T-helper 2 cell treated with Interferon-gamma antibody and Interleukin-4, amounts not matched to agents 5 μg/mL and 100 μg/mL, for 36 hours (primary cell): ENCODE data around the gene PAPLN.

ENCODE experiments used
- DNase-seq: peaks from one replicate; pipeline ENCODE4 v3.0.0; 2021; ENCODE audit warnings: low spot score
- H3K27ac Mint-ChIP-seq: one replicate; pipeline ENCODE4 v1.8.0; 2021; ENCODE audit warnings: mild to moderate bottlenecking, mixed read lengths
- H3K27me3 Mint-ChIP-seq: one replicate; pipeline ENCODE4 v1.8.0; 2021; ENCODE audit warnings: low read depth, mixed read lengths
- H3K36me3 Mint-ChIP-seq: one replicate; pipeline ENCODE4 v1.8.0; 2021; ENCODE audit warnings: low read depth, mixed read lengths
- H3K4me1 Mint-ChIP-seq: one replicate; pipeline ENCODE4 v1.8.0; 2021; ENCODE audit warnings: low read depth, mixed read lengths
- H3K4me3 Mint-ChIP-seq: one replicate; pipeline ENCODE4 v1.8.0; 2022; ENCODE audit warnings: mild to moderate bottlenecking, moderate library complexity, mixed read lengths
- H3K9me3 Mint-ChIP-seq: one replicate; pipeline ENCODE4 v1.8.0; 2021; ENCODE audit warnings: mixed read lengths

Gene PAPLN

DNA sequence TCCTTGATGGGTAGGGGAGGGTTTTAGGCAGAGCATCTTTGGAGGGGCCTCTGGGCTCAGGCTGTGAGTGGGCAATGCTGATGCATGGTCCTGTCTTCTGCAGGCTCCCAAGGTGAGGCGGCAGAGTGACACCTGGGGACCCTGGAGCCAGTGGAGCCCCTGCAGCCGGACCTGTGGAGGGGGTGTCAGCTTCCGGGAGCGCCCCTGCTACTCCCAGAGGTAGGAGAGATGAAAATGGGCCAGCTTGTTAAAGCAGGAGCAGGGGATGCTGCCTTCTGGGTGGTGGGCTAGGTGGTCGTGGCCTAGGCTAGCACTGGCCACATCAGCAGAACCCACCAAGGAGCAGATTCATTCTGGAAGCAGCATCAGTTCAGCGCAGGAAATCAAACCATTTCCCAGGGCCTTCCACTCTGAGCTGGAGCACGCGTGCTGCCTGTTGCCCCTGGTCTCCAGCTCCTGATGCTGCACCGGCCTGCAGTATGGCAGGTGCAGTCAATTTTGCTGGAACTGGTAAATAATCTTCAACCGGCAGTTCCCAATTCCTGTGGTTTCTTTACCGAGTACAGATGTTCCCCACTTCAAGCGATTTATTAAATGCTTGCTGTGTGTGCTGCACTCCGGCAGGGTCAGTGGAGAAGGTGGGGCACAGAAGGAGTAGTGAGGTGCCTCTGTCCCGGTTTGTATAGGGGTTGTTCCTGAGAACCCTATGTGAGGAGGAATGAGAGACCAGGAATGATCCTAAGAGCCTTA, 7.4 kb downstream of the PAPLN start:
- peaks cover 25% of the 10 kb centered on the region for H3K4me1 Mint-ChIP-seq
- H3K27me3 Mint-ChIP-seq, result peaks cover 52% of the 10 kb centered on the region
- DNase-seq, result no peak
- H3K27ac Mint-ChIP-seq, result no peak overlapping the region
- H3K4me3 Mint-ChIP-seq, result peak overlapping the region; percentile 40
- H3K9me3 Mint-ChIP-seq, result no peaks in the 10 kb centered on the region
- no peaks in the 10 kb centered on the region for H3K36me3 Mint-ChIP-seq

- no peaks in the 10 kb centered on the region for H3K36me3 Mint-ChIP-seq
- no peak overlapping the region for H3K27ac Mint-ChIP-seq
- DNase-seq, result peak; percentile 45
- H3K4me1 Mint-ChIP-seq, result peaks cover 25% of the 10 kb centered on the region
- peak overlapping the region; percentile 81 for H3K4me3 Mint-ChIP-seq
- H3K27me3 Mint-ChIP-seq, result peaks cover 45% of the 10 kb centered on the region
- no peaks in the 10 kb centered on the region for H3K9me3 Mint-ChIP-seq
Observed at GRCh38 chr14:73245480-73246325, 8.4 kb downstream of the PAPLN start.

- no peak for DNase-seq
- Mint-ChIP-seq H3K9me3 (no peaks in the 10 kb centered on the region), H3K4me1 (peaks cover 25% of the 10 kb centered on the region), H3K27ac (no peak overlapping the region), H3K4me3 (peak overlapping the region; percentile 81), H3K36me3 (no peaks in the 10 kb centered on the region), H3K27me3 (peaks cover 36% of the 10 kb centered on the region)
Observed at GRCh38 chr14:73246387-73247150, 9.3 kb downstream of the PAPLN start.

GRCh38 chr14:73248108-73248868, 11.0 kb downstream of the PAPLN start:
- Mint-ChIP-seq H3K36me3 (no peaks in the 10 kb centered on the region), H3K27ac (peak overlapping the region; percentile 21), H3K9me3 (no peaks in the 10 kb centered on the region), H3K27me3 (peaks cover 23% of the 10 kb centered on the region), H3K4me3 (no peak overlapping the region), H3K4me1 (peaks cover 21% of the 10 kb centered on the region)
- DNase-seq, result no peak

GRCh38 chr14:73249108-73249507, 11.8 kb downstream of the PAPLN start:
- Mint-ChIP-seq H3K27ac (no peak overlapping the region), H3K36me3 (no peaks in the 10 kb centered on the region), H3K4me1 (peaks cover 20% of the 10 kb centered on the region), H3K27me3 (peaks cover 16% of the 10 kb centered on the region), H3K9me3 (no peaks in the 10 kb centered on the region), H3K4me3 (no peak overlapping the region)
- DNase-seq, result no peak

DNA sequence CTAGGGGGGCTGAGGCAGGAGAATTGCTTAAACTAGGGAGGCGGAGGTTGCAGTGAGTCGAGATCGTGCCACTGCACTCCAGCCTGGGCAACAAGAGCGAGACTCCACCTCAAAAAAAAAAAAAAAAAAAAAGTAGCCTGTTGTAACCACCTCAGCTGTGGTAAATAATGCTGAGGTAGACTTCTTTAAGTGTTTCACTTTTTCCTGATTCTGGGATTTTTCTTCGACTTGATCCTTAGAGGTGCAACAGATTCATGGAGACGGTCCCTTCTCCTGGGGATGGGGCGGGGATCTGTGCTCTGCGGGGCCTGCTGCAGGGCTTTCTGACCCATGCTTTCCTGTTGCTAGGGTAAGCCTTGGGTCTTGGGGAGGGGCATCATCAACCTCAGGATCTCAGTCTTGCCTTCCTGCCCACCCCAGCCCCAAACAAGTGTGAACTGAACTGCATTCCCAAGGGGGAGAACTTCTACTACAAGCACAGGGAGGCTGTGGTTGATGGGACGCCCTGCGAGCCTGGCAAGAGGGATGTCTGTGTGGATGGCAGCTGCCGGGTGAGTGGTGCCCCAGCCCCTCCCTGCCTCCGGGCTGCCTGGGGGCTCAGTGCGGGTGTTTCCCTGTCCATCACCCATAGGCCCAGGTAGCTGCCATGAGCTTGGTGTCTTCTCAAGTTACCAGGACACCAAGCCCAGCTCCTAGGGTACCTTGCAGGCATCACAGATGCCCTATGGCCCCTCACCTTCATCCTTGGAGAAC, 12.4 kb downstream of the PAPLN start:
- peaks cover 20% of the 10 kb centered on the region for H3K4me1 Mint-ChIP-seq
- H3K27ac Mint-ChIP-seq, result no peak overlapping the region
- no peak for DNase-seq
- H3K27me3 Mint-ChIP-seq, result peaks cover 10% of the 10 kb centered on the region
- no peak overlapping the region for H3K4me3 Mint-ChIP-seq
- H3K36me3 Mint-ChIP-seq, result no peaks in the 10 kb centered on the region
- no peaks in the 10 kb centered on the region for H3K9me3 Mint-ChIP-seq

GRCh38 chr14:73250317-73250713, 13.0 kb downstream of the PAPLN start:
- H3K9me3 Mint-ChIP-seq, result no peaks in the 10 kb centered on the region
- H3K27me3 Mint-ChIP-seq, result peaks cover 6% of the 10 kb centered on the region
- H3K27ac Mint-ChIP-seq, result no peak overlapping the region
- DNase-seq, result no peak
- no peaks in the 10 kb centered on the region for H3K36me3 Mint-ChIP-seq
- peaks cover 20% of the 10 kb centered on the region for H3K4me1 Mint-ChIP-seq
- H3K4me3 Mint-ChIP-seq, result no peak overlapping the region

DNA sequence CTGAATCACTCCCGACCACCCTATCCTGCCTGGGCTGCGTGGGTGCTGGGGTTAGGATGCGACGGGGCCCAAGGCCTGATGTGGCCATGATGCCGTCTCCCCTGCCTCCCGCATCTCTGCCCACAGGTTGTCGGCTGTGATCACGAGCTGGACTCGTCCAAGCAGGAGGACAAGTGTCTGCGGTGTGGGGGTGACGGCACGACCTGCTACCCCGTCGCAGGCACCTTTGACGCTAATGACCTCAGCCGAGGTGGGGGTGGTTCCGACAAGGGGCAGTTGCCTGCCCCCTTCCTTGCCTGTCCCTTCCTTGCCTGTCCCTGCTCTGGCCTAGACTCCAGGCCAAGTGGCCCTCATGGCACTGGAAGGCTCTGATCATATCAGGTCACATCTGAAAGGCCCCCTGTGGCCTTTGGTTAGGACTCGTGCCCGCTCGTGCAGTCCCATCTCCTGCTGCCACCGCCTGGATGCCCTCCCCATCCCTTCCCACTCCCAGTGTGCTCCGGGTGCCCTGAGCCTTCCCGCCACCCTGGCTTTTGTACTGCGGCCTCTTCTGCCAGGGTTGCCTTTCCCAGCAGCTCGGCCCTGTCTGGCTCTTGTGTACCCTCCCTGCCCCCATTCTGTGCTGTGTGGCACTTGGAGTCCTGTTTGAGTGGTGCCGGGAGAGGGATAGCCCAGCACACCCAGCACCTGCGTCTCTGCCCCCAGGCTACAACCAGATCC, 13.6 kb downstream of the PAPLN start:
- Mint-ChIP-seq H3K4me1 (peaks cover 20% of the 10 kb centered on the region), H3K4me3 (no peak overlapping the region), H3K9me3 (no peaks in the 10 kb centered on the region), H3K36me3 (no peaks in the 10 kb centered on the region), H3K27me3 (peaks cover 6% of the 10 kb centered on the region), H3K27ac (no peak overlapping the region)
- DNase-seq, result no peak

GRCh38 chr14:73251516-73252215, 14.4 kb downstream of the PAPLN start:
- H3K27me3 Mint-ChIP-seq, result peaks cover 3% of the 10 kb centered on the region
- no peaks in the 10 kb centered on the region for H3K36me3 Mint-ChIP-seq
- no peak for DNase-seq
- H3K4me1 Mint-ChIP-seq, result peaks cover 17% of the 10 kb centered on the region
- H3K27ac Mint-ChIP-seq, result no peak overlapping the region
- H3K9me3 Mint-ChIP-seq, result no peaks in the 10 kb centered on the region
- no peak overlapping the region for H3K4me3 Mint-ChIP-seq

DNA sequence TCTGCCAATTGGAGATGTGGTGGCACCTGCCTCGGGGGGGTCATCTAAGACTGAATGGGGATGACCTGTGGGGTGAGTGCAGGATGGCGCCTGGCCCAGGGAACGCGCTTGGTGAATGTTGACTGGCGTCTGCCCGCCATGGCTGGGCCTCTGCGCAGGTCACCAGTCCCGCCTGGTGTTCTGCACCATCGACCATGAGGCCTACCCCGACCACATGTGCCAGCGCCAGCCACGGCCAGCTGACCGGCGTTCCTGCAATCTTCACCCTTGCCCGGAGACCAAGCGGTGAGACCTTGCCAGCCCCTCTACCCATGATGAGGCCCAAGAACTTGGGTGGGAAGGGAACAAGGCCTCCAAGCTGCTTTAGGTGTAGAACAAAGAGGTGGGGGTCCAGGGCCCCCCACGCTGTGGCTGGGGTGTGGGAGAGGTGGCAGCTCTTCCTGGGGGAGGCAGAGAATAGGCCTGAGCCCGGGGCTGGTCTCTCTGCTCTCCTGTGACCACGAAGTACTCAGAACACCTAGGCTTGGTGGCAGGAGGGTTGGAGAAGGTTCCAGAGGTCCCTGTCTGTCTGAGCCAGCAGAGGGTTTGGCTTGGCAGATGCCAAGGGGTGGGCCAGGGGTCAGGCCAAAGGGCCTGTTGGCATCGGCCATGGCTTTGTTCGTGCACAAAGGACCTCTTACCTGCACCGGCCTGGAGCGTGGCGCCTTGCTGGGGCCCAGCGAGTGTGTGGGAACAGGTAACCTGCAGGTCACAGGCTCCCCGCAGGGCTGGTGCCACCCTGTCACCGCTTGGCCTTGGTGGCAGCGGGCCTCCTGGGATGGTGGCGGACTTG, 15.4 kb downstream of the PAPLN start:
- H3K27me3 Mint-ChIP-seq, result no peaks in the 10 kb centered on the region
- no peak overlapping the region for H3K4me3 Mint-ChIP-seq

DNA sequence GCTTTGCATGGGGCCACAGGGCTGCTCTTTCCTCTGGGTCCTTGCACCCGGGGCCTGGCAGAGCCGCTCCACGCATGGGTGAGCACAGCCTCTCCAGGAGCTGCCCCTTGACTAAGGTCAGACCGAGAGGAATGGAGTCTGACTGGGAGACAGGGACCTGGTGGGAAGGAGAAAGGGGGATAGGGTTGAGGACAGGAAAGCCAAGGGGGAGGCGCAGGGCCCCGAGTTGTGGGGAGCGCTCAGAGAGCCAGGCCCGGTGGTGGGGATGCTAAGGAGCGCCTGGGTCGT, 16.0 kb downstream of the PAPLN start:
- no peaks in the 10 kb centered on the region for H3K36me3 Mint-ChIP-seq
- no peak for DNase-seq
- H3K9me3 Mint-ChIP-seq, result no peaks in the 10 kb centered on the region
- H3K27me3 Mint-ChIP-seq, result no peaks in the 10 kb centered on the region
- peaks cover 2% of the 10 kb centered on the region for H3K4me1 Mint-ChIP-seq
- H3K4me3 Mint-ChIP-seq, result no peak overlapping the region
- H3K27ac Mint-ChIP-seq, result no peak overlapping the region

More for the DNA sequence above, 15.4 kb downstream of the PAPLN start:
- Mint-ChIP-seq H3K27ac (no peak overlapping the region), H3K9me3 (no peaks in the 10 kb centered on the region), H3K36me3 (no peaks in the 10 kb centered on the region), H3K4me1 (peaks cover 7% of the 10 kb centered on the region)
- no peak for DNase-seq
